ENCODE data around the gene PVALB. TPM values are rescaled to one million over a fixed set of nuclear protein-coding genes. Genes with fewer than 3 reads are reported as not detected.

The PVALB gene
- polyA plus RNA-seq, 1 of the 3 experiments (the other 2 are of a cell fraction), result not detected

GRCh38 chr22:36829370-36830002 lies 12.7 kb upstream of the PVALB start:
- H3K4me1 ChIP-seq (ENCODE audit: control insufficient read depth in 1 of 2, insufficient read depth in 2 of 2, low read depth in 1 of 2, low read length in 1 of 2), result no peaks in the 10 kb centered on the region
- H3K27ac ChIP-seq (ENCODE audit: low read depth in 2 of 2, low read length in 1 of 2), result no peak overlapping the region
- H3K36me3 ChIP-seq (replicated peaks in 1 of 2; ENCODE audit: control insufficient read depth in 1 of 2, insufficient read depth in 2 of 2, low read length in 1 of 2), result no peaks in the 10 kb centered on the region
- ChIA-PET CTCF (interaction anchor here (1.2 to 3.3 kb wide), 2 partner anchors 19 to 27 kb away, joined by 4 to 21 read pairs; no protein-coding TSS in a partner anchor), POLR2A (no interaction called here)
- H2AFZ ChIP-seq (ENCODE audit: low read depth), result no peak overlapping the region
- H4K20me1 ChIP-seq (ENCODE audit: insufficient read depth), result no peaks in the 10 kb centered on the region
- no peaks in the 10 kb centered on the region for H3K9me2 ChIP-seq
- no peak for TF ChIP-seq ZBTB33 (IDR thresholded peaks at IDR 0.05; ENCODE audit: borderline replicate concordance, low read depth)
- TF ChIP-seq USF1 (IDR thresholded peaks at IDR 0.05; ENCODE audit: borderline replicate concordance, low read depth), result no peak
- TF ChIP-seq GATA2 (CRISPR knock-in tag; IDR thresholded peaks at IDR 0.05), result no peak
- TF ChIP-seq IRF3 (IDR thresholded peaks at IDR 0.05; ENCODE audit: low read depth, low read length), result no peak
- no peak for TF ChIP-seq EZH2phosphoT487 (IDR thresholded peaks at IDR 0.05; ENCODE audit: borderline replicate concordance, low read depth)
- TF ChIP-seq CTCF (IDR thresholded peaks at IDR 0.05), result no peak
- TF ChIP-seq EP300 (IDR thresholded peaks at IDR 0.05; ENCODE audit: borderline replicate concordance in 1 of 2, low read depth in 1 of 2, low read length in 1 of 2), result no peak
- TF ChIP-seq RFX5 (IDR thresholded peaks at IDR 0.05; ENCODE audit: low read length), result no peak
- TF ChIP-seq NFIC (IDR thresholded peaks at IDR 0.05; ENCODE audit: borderline replicate concordance), result no peak
- TF ChIP-seq FOXJ3 (CRISPR knock-in tag; IDR thresholded peaks at IDR 0.05), result no peak
- TF ChIP-seq GABPA (IDR thresholded peaks at IDR 0.05; ENCODE audit: low read depth), result no peak
- TF ChIP-seq SMC3 (IDR thresholded peaks at IDR 0.05; ENCODE audit: low read depth, low read length), result no peak
- TF ChIP-seq FOXM1 (IDR thresholded peaks at IDR 0.05; ENCODE audit: low read depth), result no peak
- no peak for TF ChIP-seq RXRA (IDR thresholded peaks at IDR 0.05; ENCODE audit: borderline replicate concordance, low read depth)
- no peak for TF ChIP-seq RCOR1 (IDR thresholded peaks at IDR 0.05; ENCODE audit: low read length)
- TF ChIP-seq MEF2A (IDR thresholded peaks at IDR 0.05; ENCODE audit: borderline replicate concordance, low read depth), result no peak
- no peak for TF ChIP-seq POLR2AphosphoS5 (IDR thresholded peaks at IDR 0.05; ENCODE audit: low read depth, low read length)
- TF ChIP-seq RAD21 (IDR thresholded peaks at IDR 0.05; ENCODE audit: low read length), result no peak
- peaks cover 5% of the 10 kb centered on the region; the same call in 1 of the 2 replicates for H3K27me3 ChIP-seq (ENCODE audit: insufficient read depth)
- H3K4me3 ChIP-seq (ENCODE audit: low read depth in 2 of 2, low read length in 1 of 2), result no peak overlapping the region
- H3K4me2 ChIP-seq, result no peak overlapping the region
- H3K9ac ChIP-seq, result no peak overlapping the region
- no peaks in the 10 kb centered on the region for H3F3A ChIP-seq (replicated peaks; ENCODE audit: insufficient read depth)
- 72% methylated on average over 5 of the region's 5 CpGs for WGBS (ENCODE audit: low lambda C conversion rate)
- no peaks in the 10 kb centered on the region for H3K79me2 ChIP-seq (ENCODE audit: insufficient read depth)
- no peak for DNase-seq
- no peaks in the 10 kb centered on the region for H3K9me3 ChIP-seq

Measured in SK-N-SH (cell line).